Measurements from ENCODE around the gene ATXN2. TPM values are rescaled to one million over a fixed set of nuclear protein-coding genes. Genes with fewer than 3 reads are reported as not detected.

The ATXN2 gene
- total RNA-seq, 3 donors from 2014 or later = 36.6 to 66.2 (median 64.0) TPM

GRCh38 chr12:111437816-111438454 is 161.2 kb downstream of the ATXN2 start:
- intact Hi-C loops (cut with DNase I; ENCODE audit: low total_unique reads) = no loop called here
- Histone ChIP-seq H3K4me1 (no peaks in the 10 kb centered on the region), H3K36me3 (no peaks in the 10 kb centered on the region), H3K9me3 (no peaks in the 10 kb centered on the region), H3K4me3 (no peak overlapping the region), H3K27me3 (no peaks in the 10 kb centered on the region), H3K27ac (peak overlapping the region; percentile 6 to 81)
- DNase-seq (ENCODE audit: low spot score in 2 of 2) = no peak
- no peak for TF ChIP-seq CTCF (IDR thresholded peaks at IDR 0.05)
- no peak for TF ChIP-seq POLR2AphosphoS5 (IDR thresholded peaks at IDR 0.05)
- TF ChIP-seq POLR2A (IDR thresholded peaks at IDR 0.05) = no peak

GRCh38 chr12:111436811-111437210 is 162.3 kb downstream of the ATXN2 start:
- DNase-seq (ENCODE audit: low spot score in 2 of 2) = no peak
- intact Hi-C loops (cut with DNase I; ENCODE audit: low total_unique reads) = no loop called here
- Histone ChIP-seq H3K4me1 (no peaks in the 10 kb centered on the region), H3K27ac (peak overlapping the region; percentile 11 to 81), H3K36me3 (no peaks in the 10 kb centered on the region), H3K9me3 (no peaks in the 10 kb centered on the region), H3K4me3 (no peak overlapping the region), H3K27me3 (no peaks in the 10 kb centered on the region)
- TF ChIP-seq POLR2AphosphoS5 (IDR thresholded peaks at IDR 0.05) = no peak

DNA sequence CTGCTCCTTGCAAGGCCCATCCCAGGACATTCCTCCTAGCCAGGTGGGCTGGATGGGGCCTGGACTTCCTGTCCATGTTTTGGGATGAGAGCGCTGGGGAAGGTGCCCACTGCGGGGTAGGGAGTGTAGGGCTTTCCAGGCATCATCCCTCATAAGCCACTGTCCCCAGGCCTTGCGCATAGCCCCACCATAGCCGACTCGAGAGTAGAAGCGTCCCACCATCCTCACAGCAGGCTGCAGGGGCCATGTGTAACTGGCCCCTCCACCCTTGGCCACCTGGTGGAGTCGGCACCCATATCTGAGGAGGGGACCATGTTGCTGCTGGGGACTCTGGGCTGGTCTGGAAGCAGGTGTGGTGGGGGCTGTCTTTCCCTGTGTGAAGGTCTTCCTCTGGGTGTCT is 162.8 kb downstream of the ATXN2 start:
- intact Hi-C loops (cut with DNase I; ENCODE audit: low total_unique reads) = no loop called here
- no peak for TF ChIP-seq CTCF (IDR thresholded peaks at IDR 0.05)
- H3K9me3 ChIP-seq = no peaks in the 10 kb centered on the region
- DNase-seq (ENCODE audit: low spot score in 2 of 2) = no peak
- H3K4me3 ChIP-seq = no peak overlapping the region
- H3K27ac ChIP-seq = peak overlapping the region; percentile 56 to 81
- H3K27me3 ChIP-seq = no peaks in the 10 kb centered on the region
- no peaks in the 10 kb centered on the region for H3K4me1 ChIP-seq
- H3K36me3 ChIP-seq = no peaks in the 10 kb centered on the region

GRCh38 chr12:111435661-111436201 is 163.4 kb downstream of the ATXN2 start:
- DNase-seq (ENCODE audit: low spot score in 2 of 2) = no peak
- Histone ChIP-seq H3K4me1 (no peaks in the 10 kb centered on the region), H3K9me3 (no peaks in the 10 kb centered on the region), H3K4me3 (no peak overlapping the region), H3K36me3 (no peaks in the 10 kb centered on the region), H3K27ac (peak overlapping the region; percentile 56 to 81), H3K27me3 (no peaks in the 10 kb centered on the region)
- TF ChIP-seq POLR2A (IDR thresholded peaks at IDR 0.05) (no peak), POLR2AphosphoS5 (IDR thresholded peaks at IDR 0.05) (no peak), CTCF (IDR thresholded peaks at IDR 0.05) (no peak)
- intact Hi-C loops (cut with DNase I; ENCODE audit: low total_unique reads) = no loop called here

DNA sequence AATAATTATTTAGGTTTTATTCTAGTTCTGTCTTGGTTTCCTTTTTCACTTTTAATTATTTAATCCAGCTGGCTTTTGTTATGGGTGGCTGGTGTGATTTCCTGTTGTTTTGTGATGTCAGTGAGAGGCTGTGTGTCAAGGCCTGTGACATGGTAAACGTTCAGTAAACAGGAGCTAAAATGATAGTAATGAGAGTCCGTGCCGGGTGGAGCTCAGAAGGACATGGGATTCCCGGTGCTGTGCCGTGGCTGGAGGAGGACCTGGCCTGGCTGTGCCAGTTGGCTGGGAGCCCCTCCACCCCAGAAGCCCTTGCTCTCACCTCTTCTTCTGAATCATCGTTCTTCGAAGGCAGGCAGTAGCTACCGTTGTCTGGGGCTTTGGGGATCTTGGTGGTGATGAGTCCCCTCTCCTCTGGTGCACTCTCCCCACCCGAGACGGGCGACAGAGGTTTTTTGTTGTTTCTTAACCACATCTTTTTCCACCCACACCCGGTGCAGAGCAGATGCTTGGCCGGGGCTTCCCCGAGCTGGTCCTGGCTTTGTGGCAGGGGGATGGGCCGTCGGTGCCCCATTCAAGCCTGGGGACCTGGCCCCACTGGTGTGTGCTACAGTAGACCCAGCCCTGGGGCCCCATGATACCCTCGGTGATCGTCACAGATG is 164.3 kb downstream of the ATXN2 start:
- intact Hi-C loops (cut with DNase I; ENCODE audit: low total_unique reads) = no loop called here
- H3K27ac ChIP-seq = peak overlapping the region; percentile 56 to 81
- no peak for DNase-seq (ENCODE audit: low spot score in 2 of 2)
- H3K4me1 ChIP-seq = no peaks in the 10 kb centered on the region
- no peaks in the 10 kb centered on the region for H3K9me3 ChIP-seq
- TF ChIP-seq POLR2AphosphoS5 (IDR thresholded peaks at IDR 0.05) = no peak
- TF ChIP-seq CTCF (IDR thresholded peaks at IDR 0.05) = no peak
- no peak for TF ChIP-seq POLR2A (IDR thresholded peaks at IDR 0.05)
- H3K27me3 ChIP-seq = no peaks in the 10 kb centered on the region
- H3K36me3 ChIP-seq = no peaks in the 10 kb centered on the region
- peak overlapping the region; percentile 11 to 43 (median 22) for H3K4me3 ChIP-seq

Measured in breast epithelium (tissue), 4 donors.